HG02870 (cell line): ENCODE results near the gene ABL1.
"Not testable (repeated sequence)": the region's sequence is repeated elsewhere in the genome, so short reads cannot be mapped to it uniquely, and the experiment has no call there.

Experiments
- ATAC-seq: cut with Tn5 transposase; IDR thresholded peaks from one replicate; pipeline ENCODE4 v1.9.1; 2021; ENCODE audit warnings: mild to moderate bottlenecking, moderate library complexity; ENCODE audit not compliant: unreplicated experiment

The ABL1 gene

GRCh38 chr9:130847306-130848217 lies 12.5 kb downstream of the ABL1 start:
- ATAC-seq: no peak

GRCh38 chr9:130848514-130848913 lies 13.5 kb downstream of the ABL1 start:
- ATAC-seq: not testable (repeated sequence)

DNA sequence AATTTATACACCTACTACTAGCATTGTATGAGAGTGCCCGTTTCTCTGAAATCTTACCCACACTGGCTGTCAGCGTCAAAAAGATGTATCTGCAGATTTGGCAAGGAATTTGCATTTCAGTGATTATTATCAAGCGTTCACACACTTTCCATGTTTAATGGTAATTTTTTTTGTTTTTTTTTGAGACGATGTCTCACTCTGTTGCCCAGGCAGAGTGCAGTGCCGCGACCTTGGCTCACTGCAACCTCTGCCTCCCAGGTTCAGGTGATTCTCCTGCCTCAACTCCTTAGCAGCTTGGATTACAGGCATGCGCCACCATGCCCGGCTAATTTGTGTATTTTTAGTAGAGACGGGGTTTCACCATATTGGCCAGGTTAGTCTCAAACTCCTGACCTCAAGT lies 14.3 kb downstream of the ABL1 start:
- no peak for ATAC-seq

- no peak for ATAC-seq
Observed at GRCh38 chr9:130852801-130853200, 17.7 kb downstream of the ABL1 start.

- ATAC-seq: no peak
Observed at GRCh38 chr9:130854092-130854491, 19.0 kb downstream of the ABL1 start.

DNA sequence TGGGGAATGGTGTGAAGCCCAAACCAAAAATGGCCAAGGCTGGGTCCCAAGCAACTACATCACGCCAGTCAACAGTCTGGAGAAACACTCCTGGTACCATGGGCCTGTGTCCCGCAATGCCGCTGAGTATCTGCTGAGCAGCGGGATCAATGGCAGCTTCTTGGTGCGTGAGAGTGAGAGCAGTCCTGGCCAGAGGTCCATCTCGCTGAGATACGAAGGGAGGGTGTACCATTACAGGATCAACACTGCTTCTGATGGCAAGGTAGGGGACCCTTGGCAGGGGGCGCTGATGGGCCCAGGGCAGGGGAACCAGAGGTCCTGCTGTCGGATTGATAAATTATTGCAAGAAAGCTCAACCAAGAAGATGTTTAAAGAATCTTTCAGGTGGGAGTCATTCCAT lies 19.8 kb downstream of the ABL1 start:
- no peak for ATAC-seq

DNA sequence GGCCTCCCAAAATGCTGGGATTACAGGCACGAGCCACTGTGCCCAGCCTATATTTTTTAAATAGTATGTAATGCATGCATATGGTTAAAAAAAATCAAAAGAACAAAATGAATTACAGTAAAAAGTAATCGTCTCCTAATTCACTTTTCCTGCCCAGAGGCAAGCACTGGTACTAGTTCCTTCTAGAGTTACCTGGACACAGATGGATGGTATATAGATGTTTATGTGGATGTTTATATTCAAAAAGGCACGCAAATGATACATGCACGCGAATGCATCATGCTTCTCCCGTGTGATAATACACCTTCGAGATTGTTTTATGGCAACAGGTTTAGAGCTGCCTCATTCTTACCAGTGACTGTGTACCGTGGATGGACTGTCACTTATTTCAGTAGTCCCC lies 21.4 kb downstream of the ABL1 start:
- ATAC-seq: no peak

DNA sequence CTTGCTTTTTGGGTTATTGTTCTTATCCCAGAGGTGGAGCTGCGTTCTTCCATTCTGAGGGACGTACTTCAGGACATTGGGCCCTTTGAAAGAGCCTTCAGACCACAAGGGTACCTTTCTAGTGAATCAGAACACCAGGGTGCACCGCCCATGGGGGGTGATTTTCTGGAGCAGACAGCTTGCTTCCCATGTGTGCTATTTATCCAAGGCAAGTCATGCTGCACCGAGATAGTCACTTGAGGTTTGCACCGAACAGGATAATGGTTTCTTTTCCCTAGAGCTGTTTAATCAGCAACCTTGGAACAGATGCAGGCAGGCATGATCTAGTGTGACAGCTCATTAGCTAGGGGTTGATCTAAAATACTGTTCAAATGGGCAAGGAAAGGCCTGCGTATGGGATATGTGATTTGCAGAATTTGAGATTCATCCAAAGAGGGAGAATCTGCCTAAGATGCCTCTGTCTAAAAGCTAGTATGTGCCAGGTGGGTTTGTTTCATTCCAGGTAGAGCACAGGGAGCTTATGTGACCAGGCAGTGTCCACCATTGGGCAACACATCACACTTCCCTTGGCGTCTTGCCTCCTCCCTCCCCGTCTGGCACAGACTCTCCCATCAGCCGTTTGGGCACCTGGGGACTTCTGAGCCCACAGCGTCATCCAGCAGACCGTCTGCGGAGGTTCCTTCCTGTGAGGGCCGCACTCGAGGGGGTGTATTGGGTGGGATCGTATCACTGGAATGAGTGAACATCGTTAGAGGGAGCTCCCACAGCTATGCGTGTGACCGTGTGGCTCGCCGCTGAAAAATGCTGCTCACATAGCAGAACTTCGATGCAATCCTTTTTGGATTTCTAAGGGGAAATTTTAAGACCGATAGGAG lies 23.0 kb downstream of the ABL1 start:
- no peak for ATAC-seq

DNA sequence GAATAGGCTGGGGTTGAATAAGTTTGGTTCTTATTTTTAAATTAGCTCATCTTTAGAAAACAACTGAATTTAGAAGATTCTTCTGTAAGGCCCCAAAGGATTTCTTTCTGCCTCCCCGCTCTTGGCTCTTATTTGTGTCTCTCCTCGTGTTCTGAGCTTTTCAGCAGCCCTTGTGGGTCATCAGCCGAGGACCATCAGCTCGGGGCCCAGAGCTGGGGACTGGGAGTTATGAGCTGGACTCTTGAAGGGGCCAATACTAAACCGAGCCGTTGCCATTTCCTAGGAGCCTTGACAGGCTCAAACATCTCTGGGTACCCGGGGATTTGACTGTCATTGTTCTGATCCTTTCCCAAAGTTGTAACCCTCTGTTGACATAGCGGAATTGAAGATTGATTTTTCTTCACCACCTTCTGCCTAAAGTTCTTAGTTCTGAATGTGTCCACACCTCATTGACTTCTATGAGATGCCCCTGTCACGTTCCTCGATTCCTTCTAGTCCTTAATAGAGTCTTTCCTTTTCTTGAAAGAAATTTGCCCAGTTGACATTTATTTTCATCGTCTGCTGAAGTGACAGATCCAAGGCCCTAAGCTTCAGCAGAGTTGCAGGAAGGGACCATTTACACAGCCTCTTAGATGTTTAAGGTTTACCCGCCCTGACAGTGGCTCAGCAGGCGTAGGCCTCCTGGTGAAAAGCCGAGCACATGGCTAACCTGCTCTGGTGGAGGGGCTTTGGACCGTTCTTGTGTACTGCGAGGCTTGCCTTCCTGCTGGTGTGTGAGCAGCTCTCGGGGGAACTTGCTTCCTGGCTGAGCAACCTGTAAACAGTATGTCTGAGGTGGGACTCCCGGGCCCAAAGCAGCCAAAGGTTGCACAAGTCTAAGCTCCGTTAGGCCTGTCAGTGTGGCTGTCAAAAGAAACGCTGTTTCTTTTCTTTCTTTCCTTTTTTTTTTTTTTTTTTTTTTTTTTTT lies 24.0 kb downstream of the ABL1 start:
- ATAC-seq: no peak

- no peak for ATAC-seq
Observed at GRCh38 chr9:130860458-130861316, 25.6 kb downstream of the ABL1 start.

- ATAC-seq: no peak
Observed at GRCh38 chr9:130861372-130862180, 26.5 kb downstream of the ABL1 start.

GRCh38 chr9:130862217-130862616 lies 27.2 kb downstream of the ABL1 start:
- no peak for ATAC-seq

DNA sequence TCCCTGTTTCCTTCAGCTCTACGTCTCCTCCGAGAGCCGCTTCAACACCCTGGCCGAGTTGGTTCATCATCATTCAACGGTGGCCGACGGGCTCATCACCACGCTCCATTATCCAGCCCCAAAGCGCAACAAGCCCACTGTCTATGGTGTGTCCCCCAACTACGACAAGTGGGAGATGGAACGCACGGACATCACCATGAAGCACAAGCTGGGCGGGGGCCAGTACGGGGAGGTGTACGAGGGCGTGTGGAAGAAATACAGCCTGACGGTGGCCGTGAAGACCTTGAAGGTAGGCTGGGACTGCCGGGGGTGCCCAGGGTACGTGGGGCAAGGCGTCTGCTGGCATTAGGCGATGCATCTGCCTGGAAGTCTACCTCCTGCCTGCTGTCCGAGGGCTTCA lies 27.7 kb downstream of the ABL1 start:
- ATAC-seq: no peak

- ATAC-seq: no peak
Observed at GRCh38 chr9:130864541-130864940, 29.5 kb downstream of the ABL1 start.

- no peak for ATAC-seq
Observed at GRCh38 chr9:130865921-130866320, 30.9 kb downstream of the ABL1 start.

DNA sequence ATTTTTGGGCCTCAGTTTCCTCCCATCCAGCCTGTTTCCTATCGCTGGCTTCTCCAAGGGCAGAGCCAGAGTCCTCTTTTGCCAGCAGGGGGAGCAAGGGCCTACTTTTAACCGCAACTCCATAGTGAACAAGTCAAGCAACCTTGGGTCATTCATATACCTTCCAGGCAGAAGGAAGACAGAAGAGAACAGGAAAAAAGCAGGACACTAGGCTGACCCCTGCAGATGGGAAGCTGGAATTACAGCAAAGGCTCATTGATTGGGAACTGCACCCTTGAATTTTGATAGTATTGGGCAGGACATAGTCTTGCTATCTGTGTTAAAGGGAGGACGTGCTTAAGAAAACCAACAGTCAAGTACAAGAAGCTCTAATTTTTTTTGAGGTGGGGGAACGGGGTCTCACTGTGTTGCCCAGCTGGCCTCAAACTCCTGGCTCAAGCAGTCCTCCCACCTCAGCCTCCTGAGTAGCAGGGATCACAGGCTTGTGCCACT lies 31.5 kb downstream of the ABL1 start:
- ATAC-seq: no peak

DNA sequence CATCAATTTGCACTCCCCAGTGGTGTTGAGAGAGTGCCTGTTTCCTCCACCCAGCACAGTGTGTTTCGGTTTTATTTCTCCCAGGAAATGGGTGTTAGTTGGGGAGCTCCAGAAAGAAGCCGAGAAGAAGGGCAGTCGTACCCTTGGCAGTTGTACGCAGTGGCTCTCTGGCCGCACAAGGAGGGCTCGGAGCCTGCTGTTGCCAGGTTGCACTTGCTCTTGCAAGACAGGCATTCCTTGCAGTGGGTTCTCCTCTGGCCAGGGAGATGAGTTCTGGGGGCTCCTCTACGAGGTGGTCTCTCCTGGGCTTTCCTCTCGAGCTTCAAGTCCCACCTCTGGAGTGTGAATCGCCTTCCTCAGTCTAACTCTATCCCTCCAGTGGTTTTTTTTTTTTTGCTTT lies 32.5 kb downstream of the ABL1 start:
- no peak for ATAC-seq

DNA sequence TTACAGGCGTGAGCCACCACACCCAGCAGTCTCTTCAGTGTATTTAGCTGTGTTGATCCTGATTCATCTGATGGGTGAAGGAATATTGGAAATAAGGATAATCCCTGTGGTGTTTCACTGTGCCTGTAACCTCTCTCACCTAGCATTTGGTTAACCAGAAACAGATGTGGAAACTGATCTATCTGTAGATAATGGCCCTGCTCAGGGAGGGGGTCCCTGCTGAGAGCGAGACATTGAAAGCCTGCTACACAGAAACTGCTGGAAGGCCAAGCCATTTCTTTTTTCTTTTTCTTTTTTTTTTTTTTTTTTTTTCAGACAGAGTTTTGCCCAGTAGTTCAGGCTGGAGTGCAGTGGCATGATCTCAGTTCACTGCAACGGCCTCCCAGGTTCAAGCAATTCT lies 33.2 kb downstream of the ABL1 start:
- no peak for ATAC-seq

DNA sequence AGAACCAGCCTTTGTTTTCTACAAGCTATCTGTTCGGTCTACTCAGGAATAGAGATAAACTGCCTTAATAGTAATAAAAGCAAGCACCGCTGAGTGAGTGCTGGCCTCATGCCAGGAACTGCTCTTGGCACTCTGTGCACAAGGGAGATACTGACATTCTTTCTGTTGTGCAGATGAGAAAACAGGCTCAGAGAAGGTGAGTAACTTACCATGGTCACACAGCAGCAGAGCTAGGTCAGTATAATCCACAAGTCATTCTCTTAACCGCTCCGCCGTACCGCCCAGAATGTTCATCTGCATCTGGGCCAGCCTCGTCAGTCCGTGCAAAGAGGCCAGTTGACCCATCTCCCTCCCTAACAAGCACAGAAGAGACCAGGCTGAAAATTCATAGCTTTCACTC lies 34.2 kb downstream of the ABL1 start:
- no peak for ATAC-seq
